Parathyroid adenoma (tissue), 2 donors: ENCODE measurements around the gene AUP1.
A peak's percentile ranks its signal among the peaks of the same experiment; 100 is the strongest.

Experiments
- H2AFZ ChIP-seq: fragments of 300-600 bp; sonication (generic); one replicate; pipeline ENCODE4 v1.7.0; 2017; ENCODE audit warnings: antibody characterized with exemption, mild to moderate bottlenecking
- H3K27ac ChIP-seq: fragments of 300-600 bp; sonication (generic); one replicate; pipeline ENCODE4 v1.7.0; 2017
- H3K27me3 ChIP-seq: fragments of 300-600 bp; sonication (generic); one replicate; pipeline ENCODE4 v1.7.0; 2017; ENCODE audit warnings: low read length; ENCODE audit not compliant: control insufficient read depth, insufficient read depth
- H3K36me3 ChIP-seq: fragments of 300-600 bp; sonication (generic); one replicate; pipeline ENCODE4 v1.7.0; 2017; ENCODE audit warnings: low read length; ENCODE audit not compliant: control insufficient read depth, insufficient read depth
- H3K4me1 ChIP-seq: fragments of 300-600 bp; sonication (generic); one replicate; pipeline ENCODE4 v1.7.0; 2017; ENCODE audit warnings: control low read depth
- H3K4me2 ChIP-seq: fragments of 300-600 bp; sonication (generic); one replicate; pipeline ENCODE4 v1.7.0; 2017; ENCODE audit warnings: low read length
- H3K4me3 ChIP-seq: fragments of 300-600 bp; sonication (generic); one replicate; pipeline ENCODE4 v1.7.0; 2017; ENCODE audit warnings: low read depth, low read length
- H3K79me2 ChIP-seq: fragments of 300-600 bp; sonication (generic); one replicate; pipeline ENCODE4 v1.7.0; 2017; ENCODE audit warnings: control low read depth
- H3K9ac ChIP-seq: fragments of 300-600 bp; sonication (generic); one replicate; pipeline ENCODE4 v1.7.0; 2017; ENCODE audit warnings: mild to moderate bottlenecking
- H3K9me3 ChIP-seq: fragments of 300-600 bp; sonication (generic); one replicate; pipeline ENCODE4 v1.7.0; 2017; ENCODE audit warnings: low read length; ENCODE audit not compliant: control insufficient read depth
- TF ChIP-seq, protein P1 (sequence below): fragments of 300-600 bp; sonication (generic); IDR thresholded peaks from one replicate; pipeline ENCODE4 v1.7.0; 2017; ENCODE audit warnings: antibody characterized with exemption, mild to moderate bottlenecking
- donor health status: primary hyperparathyroidism.

AUP1 gene

DNA sequence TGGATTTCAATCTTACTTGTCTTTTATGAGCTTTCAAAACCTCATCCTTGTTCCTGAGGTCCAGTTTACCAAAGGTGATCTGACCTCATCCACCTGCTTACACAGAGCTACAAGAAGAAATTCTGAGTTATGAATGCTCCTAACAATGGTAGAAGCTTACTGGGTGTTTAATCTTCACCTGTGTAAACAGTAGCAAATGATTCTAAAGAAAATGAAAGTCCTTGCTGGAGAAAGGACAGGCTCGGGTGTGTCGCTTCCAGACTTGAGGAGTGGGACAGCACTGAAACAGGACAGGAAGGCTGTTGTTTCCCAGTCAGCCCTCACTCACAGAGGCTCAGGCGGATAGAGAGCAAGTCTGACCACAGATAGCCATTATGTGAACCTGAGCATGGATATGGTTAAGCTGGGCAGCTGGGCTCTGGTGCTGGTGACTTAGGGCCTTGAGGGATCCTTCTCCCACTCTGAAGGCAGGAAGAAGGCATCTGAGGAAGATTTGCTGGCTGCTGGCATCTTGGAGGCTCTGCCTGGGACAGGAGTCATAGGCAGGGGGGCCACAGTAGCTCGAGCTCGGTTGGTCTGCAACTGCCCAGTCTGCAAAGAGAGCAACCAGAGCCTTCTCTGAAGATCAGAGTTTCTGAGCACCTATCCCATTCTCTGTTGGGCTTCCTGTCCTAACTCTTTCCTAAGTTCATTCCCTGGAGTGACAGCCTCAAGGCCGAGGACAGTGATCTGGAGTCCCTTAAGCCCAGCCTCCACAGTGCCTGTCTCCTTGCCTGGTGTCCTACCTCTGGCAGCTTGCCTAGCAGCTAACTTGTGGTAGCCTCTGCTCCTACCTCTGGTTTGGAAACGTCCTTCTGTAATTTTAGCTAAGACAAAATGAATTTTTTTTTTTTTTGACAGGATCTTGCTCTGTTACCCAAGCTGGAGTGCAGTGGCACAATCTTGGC, 29.1 kb upstream of the AUP1 start:
- no peak overlapping the region for H3K27ac ChIP-seq
- H2AFZ ChIP-seq: no peak overlapping the region
- no peaks in the 10 kb centered on the region for H3K36me3 ChIP-seq
- H3K4me1 ChIP-seq: no peaks in the 10 kb centered on the region
- H3K27me3 ChIP-seq: no peaks in the 10 kb centered on the region
- H3K9me3 ChIP-seq: no peaks in the 10 kb centered on the region
- H3K79me2 ChIP-seq: no peaks in the 10 kb centered on the region
- no peak overlapping the region for H3K4me3 ChIP-seq
- no peak overlapping the region for H3K9ac ChIP-seq
- H3K4me2 ChIP-seq: no peak overlapping the region
- TF ChIP-seq, protein P1, sequence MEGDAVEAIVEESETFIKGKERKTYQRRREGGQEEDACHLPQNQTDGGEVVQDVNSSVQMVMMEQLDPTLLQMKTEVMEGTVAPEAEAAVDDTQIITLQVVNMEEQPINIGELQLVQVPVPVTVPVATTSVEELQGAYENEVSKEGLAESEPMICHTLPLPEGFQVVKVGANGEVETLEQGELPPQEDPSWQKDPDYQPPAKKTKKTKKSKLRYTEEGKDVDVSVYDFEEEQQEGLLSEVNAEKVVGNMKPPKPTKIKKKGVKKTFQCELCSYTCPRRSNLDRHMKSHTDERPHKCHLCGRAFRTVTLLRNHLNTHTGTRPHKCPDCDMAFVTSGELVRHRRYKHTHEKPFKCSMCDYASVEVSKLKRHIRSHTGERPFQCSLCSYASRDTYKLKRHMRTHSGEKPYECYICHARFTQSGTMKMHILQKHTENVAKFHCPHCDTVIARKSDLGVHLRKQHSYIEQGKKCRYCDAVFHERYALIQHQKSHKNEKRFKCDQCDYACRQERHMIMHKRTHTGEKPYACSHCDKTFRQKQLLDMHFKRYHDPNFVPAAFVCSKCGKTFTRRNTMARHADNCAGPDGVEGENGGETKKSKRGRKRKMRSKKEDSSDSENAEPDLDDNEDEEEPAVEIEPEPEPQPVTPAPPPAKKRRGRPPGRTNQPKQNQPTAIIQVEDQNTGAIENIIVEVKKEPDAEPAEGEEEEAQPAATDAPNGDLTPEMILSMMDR: no peak

DNA sequence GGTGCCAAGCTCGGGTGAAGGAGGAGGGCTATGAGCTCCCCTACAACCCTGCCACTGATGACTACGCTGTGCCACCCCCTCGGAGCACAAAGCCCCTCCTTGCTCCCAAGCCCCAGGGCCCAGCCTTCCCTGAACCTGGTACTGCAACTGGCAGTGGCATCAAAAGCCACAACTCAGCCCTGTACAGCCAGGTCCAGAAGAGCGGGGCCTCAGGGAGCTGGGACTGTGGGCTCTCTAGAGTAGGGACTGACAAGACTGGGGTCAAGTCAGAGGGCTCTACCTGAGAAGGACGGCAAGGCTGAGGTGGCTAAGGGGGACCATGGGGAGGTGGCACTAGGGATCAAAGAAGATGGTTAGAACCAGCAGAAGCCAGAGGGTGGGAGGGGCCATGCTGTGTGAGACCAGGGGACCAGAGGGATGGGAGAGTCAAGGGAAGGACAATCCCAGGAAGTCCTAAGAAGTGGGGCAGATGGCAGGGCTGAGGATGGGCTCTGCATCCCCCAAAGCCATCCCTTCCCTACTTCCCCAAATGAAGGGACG, 27.4 kb upstream of the AUP1 start:
- Histone ChIP-seq H3K9me3 (no peaks in the 10 kb centered on the region), H3K4me1 (no peaks in the 10 kb centered on the region), H2AFZ (no peak overlapping the region), H3K79me2 (no peaks in the 10 kb centered on the region), H3K4me2 (no peak overlapping the region), H3K27ac (no peak overlapping the region), H3K36me3 (no peaks in the 10 kb centered on the region), H3K9ac (no peak overlapping the region), H3K4me3 (no peak overlapping the region), H3K27me3 (no peaks in the 10 kb centered on the region)
- TF ChIP-seq, protein P1: no peak

DNA sequence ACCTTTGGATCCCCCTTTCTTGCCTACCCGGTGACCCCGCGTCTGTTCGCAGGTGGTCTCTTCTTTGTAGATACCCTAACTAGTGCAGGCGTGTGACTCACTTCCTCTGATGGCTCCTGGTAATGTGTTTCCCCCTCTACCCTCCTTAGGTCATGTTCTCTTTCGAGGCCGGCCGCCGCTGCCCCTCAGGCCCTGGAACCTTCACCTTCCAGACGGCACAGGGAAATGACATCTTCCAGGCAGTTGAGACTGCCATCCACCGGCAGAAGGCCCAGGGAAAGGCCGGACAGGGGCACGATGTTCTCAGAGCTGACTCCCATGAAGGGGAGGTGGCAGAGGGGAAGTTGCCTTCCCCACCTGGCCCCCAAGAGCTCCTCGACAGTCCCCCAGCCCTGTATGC, 26.7 kb upstream of the AUP1 start:
- Histone ChIP-seq H3K9me3 (no peaks in the 10 kb centered on the region), H3K27me3 (no peaks in the 10 kb centered on the region), H3K9ac (no peak overlapping the region), H2AFZ (no peak overlapping the region), H3K79me2 (no peaks in the 10 kb centered on the region), H3K4me3 (no peak overlapping the region), H3K36me3 (no peaks in the 10 kb centered on the region), H3K4me1 (no peaks in the 10 kb centered on the region), H3K4me2 (no peak overlapping the region), H3K27ac (no peak overlapping the region)
- TF ChIP-seq, protein P1: no peak

DNA sequence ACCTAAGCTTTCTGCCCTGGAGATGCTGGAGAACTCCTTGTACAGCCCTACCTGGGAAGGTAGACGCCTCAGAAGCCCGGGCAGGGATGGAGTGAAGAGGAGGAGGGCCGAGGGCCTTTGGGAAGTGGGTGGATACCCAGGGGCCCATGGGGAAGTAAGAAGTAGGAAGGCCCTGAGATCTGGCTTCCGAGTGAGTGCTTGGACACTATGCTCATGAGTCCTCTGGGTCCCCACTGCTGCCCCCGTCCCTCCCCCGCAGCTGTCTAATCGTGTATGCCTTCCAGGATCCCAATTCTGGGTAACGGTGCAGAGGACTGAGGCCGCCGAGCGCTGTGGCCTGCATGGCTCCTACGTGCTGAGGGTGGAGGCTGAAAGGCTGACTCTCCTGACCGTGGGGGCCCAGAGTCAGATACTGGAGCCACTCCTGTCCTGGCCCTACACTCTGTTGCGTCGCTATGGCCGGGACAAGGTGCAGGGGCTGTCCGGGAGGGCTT, 26.2 kb upstream of the AUP1 start:
- Histone ChIP-seq H3K4me1 (no peaks in the 10 kb centered on the region), H3K4me3 (peak overlapping the region; percentile 78), H3K4me2 (peak overlapping the region; percentile 64), H3K9me3 (no peaks in the 10 kb centered on the region), H3K27me3 (no peaks in the 10 kb centered on the region), H3K27ac (peak overlapping the region; percentile 77), H3K36me3 (no peaks in the 10 kb centered on the region), H3K79me2 (no peaks in the 10 kb centered on the region), H2AFZ (peak overlapping the region; percentile 96), H3K9ac (no peak overlapping the region)
- TF ChIP-seq, protein P1: no peak
